Stimulated activated CD8-positive, alpha-beta memory T cell treated with anti-CD3 and anti-CD28 coated beads, Interleukin-4, amount 100 ng/mL, for 4 hours (primary cell): ENCODE results near the gene WASHC1.
"Not testable (repeated sequence)": the region's sequence is repeated elsewhere in the genome, so short reads cannot be mapped to it uniquely, and the experiment has no call there.

Experiments used
- DNase-seq, 2 donors: peaks; one replicate each; pipeline ENCODE4 v3.0.0-alpha.2; 2020; ENCODE audit warnings: low read depth in 2 of 2, low spot score in 1 of 2

WASHC1 gene

GRCh38 chr9:14129-14809, 15.0 kb downstream of the WASHC1 start:
- not testable (repeated sequence) for DNase-seq

GRCh38 chr9:11206-11605, 18.1 kb downstream of the WASHC1 start:
- peak in 1 of 2 donors; percentile 21 for DNase-seq

- DNase-seq = not testable (repeated sequence)
Measured at GRCh38 chr9:10653-11053, 18.6 kb downstream of the WASHC1 start.

GRCh38 chr9:10207-10606, 19.0 kb downstream of the WASHC1 start:
- not testable (repeated sequence) for DNase-seq
